Fibroblast of villous mesenchyme (primary cell): ENCODE results near the gene SLC24A4. TPM values are rescaled to one million over a fixed set of nuclear protein-coding genes. Genes with fewer than 3 reads are reported as not detected.
A peak's percentile ranks its signal among the peaks of the same experiment; 100 is the strongest.

Experiments used
- DNase-seq: peaks from one replicate; pipeline ENCODE4 v3.0.0-alpha.2; 2010; ENCODE audit warnings: low read depth
- H3K4me3 ChIP-seq: 2 replicates; pipeline ENCODE4 v1.5.1; 2011; ENCODE audit warnings: low read depth, mild to moderate bottlenecking, low read length
- CTCF ChIP-seq: IDR thresholded peaks from 2 replicates; pipeline ENCODE4 v1.5.1; 2012; ENCODE audit warnings: low read depth, mild to moderate bottlenecking, low read length; ENCODE audit not compliant: insufficient read depth
- total RNA-seq: library from RNA; depleted of rRNA; stranded (reverse); fragments of >200 nt; gene quantifications from 2 replicates; pipeline ENCODE4 v1.2.3, GENCODE V29; 2012

SLC24A4 gene
- total RNA-seq, 1 donor, result not detected

GRCh38 chr14:92404018-92404417, 81.1 kb downstream of the SLC24A4 start:
- no peak for TF ChIP-seq CTCF
- no peak overlapping the region for H3K4me3 ChIP-seq
- no peak for DNase-seq

- H3K4me3 ChIP-seq, result no peak overlapping the region
- no peak for TF ChIP-seq CTCF
Measured at GRCh38 chr14:92404421-92404820, 81.5 kb downstream of the SLC24A4 start.

GRCh38 chr14:92404938-92405337, 82.0 kb downstream of the SLC24A4 start:
- H3K4me3 ChIP-seq, result no peak overlapping the region
- no peak for TF ChIP-seq CTCF
- DNase-seq, result no peak

More at GRCh38 chr14:92404421-92404820, 81.5 kb downstream of the SLC24A4 start:
- DNase-seq, result no peak

- no peak overlapping the region for H3K4me3 ChIP-seq
- DNase-seq, result no peak
- TF ChIP-seq CTCF, result no peak
Measured at GRCh38 chr14:92407410-92407809, 84.4 kb downstream of the SLC24A4 start.

GRCh38 chr14:92409043-92409442, 86.1 kb downstream of the SLC24A4 start:
- H3K4me3 ChIP-seq, result no peak overlapping the region
- no peak for TF ChIP-seq CTCF
- peak; percentile 36 for DNase-seq

GRCh38 chr14:92411135-92411534, 88.2 kb downstream of the SLC24A4 start:
- DNase-seq, result no peak
- TF ChIP-seq CTCF, result no peak
- H3K4me3 ChIP-seq, result no peak overlapping the region

GRCh38 chr14:92411941-92412340, 89.0 kb downstream of the SLC24A4 start:
- no peak overlapping the region for H3K4me3 ChIP-seq
- no peak for TF ChIP-seq CTCF
- peak; percentile 40 for DNase-seq
